ENCODE measurements around the gene SLC7A6OS.

Gene SLC7A6OS

GRCh38 chr16:68279726-68280558, 30.8 kb downstream of the SLC7A6OS start:
- DNase-seq (ENCODE audit: low read depth), result no peak

DNA sequence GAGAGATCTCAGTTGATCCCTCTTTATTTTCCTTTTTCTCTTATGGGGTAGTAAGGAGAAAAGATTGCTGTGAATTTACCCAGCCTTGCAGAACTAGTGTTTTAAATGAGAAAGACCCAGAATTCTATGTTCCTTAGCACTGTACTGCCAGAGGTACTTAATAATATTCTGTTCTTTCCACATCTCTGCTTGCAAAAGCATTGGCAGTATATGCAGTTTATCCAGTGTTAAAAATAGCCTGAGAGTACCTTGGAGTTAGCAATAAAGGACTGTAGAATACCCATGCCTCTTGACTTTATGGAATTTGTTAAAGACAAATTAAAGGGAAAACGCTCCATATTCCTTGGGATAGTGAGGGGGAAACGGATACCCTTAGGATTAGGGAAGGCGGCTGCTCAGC, 34.5 kb downstream of the SLC7A6OS start:
- DNase-seq (ENCODE audit: low read depth), result no peak

DNA sequence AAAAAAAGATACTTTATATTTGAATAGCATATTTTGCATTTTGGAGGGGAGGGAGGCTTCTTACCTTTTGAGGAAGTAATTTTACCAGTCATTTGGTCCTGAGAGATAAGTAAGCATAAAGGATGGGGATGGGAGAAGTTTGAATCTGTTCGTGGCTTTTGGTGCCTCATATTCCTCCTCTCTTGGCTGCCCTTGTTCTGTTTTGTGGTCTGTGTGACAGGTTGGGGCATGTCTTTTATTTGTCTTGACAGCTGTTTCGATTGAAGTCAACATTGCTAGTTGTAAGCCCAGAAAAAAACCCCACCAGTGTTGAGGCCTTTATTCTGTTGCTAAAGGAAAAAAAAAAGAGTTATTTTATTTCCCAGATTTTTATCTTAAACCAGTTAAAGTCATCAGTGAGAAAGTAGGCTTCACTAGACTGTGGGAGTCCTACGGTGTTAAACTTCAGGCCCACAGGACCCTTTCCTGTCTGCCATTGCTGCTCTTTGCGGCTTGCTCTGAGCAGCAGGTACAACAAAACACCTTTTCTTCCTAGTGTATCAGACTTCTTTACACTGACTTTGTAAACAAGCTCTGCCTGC, 35.0 kb downstream of the SLC7A6OS start:
- DNase-seq (ENCODE audit: low read depth), result no peak

- DNase-seq (ENCODE audit: low read depth), result no peak
These were observed 36.3 kb downstream of the SLC7A6OS start for GRCh38 chr16:68274441-68274840.

GRCh38 chr16:68273896-68274295, 36.9 kb downstream of the SLC7A6OS start:
- no peak for DNase-seq (ENCODE audit: low read depth)

DNA sequence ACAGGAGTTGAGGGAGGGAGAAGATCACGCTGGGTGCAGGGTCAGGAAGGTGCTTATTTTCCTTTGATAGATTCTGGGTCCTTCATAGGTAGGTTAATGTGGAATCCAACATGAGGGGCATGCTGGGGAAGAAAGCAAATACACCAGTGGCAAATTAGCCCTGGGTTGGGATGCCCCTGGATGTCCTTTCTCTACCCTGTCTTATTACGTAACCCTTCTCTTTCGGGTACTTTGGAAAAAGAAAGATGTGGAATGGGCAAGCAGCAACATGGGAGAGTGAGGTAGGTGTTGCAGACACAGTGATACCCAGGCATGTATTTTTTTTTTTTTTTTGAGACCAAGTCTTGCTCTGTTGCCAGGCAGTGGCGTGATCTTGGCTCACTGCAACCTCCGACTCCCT, 37.3 kb downstream of the SLC7A6OS start:
- DNase-seq (ENCODE audit: low read depth), result no peak

DNA sequence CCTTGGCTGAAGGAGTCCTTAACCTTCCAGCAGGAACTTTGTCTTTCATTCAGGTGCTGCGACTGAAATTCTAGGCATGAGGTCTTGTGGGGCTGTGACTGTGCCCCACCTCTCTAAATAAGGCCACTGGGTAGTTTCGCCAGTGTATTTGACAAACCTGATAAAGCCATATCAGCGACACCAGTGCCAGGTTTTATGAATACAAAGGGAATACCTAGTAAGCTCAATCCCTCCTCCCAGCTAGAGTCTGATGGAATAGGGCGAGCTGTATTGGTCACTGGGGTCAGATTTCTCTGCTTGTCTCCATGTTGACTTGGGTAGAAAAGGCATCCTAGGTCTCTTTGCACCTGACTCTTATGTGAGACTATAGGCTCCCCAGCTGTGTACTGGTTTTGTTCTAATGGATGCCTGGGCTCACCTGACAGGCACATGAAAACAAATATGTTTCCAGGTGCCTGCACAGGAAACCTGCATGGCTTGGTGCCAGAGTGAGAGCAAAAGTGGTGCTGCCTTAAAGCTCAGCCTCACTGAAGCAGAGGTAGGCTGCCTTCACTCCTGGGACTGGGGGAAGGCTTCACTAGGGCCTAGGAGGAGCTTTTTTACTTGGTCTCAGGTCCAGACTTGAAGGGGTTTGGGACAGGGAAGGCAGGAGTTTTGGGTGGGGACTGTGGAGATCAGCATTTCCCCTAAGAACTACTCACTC, 38.1 kb downstream of the SLC7A6OS start:
- DNase-seq (ENCODE audit: low read depth), result no peak

DNA sequence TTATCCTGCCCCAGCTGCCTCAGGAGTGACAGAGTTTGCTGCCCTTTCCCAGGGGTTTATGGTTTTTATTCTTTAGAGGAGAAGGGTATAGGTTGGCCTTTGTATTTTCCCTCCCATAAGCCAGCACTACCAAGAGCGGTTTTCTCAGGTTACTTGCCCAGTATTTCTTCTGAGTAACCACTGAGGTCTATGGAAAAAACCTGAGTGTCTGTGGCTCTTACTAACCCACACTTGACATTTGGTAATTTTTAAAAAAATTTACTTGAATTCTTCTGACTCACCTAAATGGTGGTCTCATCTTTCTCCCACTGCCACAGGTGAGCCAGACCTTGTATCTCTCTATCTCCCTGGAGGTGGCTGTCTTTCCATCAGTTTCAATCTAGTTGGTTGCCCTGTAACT, 40.4 kb downstream of the SLC7A6OS start:
- no peak for DNase-seq (ENCODE audit: low read depth)

GRCh38 chr16:68269793-68270192, 41.0 kb downstream of the SLC7A6OS start:
- DNase-seq (ENCODE audit: low read depth), result no peak

GRCh38 chr16:68267612-68268405, 42.9 kb downstream of the SLC7A6OS start:
- DNase-seq (ENCODE audit: low read depth), result no peak

- DNase-seq (ENCODE audit: low read depth), result peak; percentile 32
These were observed 45.4 kb downstream of the SLC7A6OS start for GRCh38 chr16:68265078-68265920.

GRCh38 chr16:68264128-68265077, 46.3 kb downstream of the SLC7A6OS start, which contains the start of gene SLC7A6:
Gene SLC7A6, plus strand, starts transcription at chr16:68264526. Its CDS starts 10,201 bp downstream, at chr16:68274727.
- DNase-seq (ENCODE audit: low read depth), result peak; percentile 80

GRCh38 chr16:68263559-68264127, 47.1 kb downstream of the SLC7A6OS start:
- DNase-seq (ENCODE audit: low read depth), result no peak

DNA sequence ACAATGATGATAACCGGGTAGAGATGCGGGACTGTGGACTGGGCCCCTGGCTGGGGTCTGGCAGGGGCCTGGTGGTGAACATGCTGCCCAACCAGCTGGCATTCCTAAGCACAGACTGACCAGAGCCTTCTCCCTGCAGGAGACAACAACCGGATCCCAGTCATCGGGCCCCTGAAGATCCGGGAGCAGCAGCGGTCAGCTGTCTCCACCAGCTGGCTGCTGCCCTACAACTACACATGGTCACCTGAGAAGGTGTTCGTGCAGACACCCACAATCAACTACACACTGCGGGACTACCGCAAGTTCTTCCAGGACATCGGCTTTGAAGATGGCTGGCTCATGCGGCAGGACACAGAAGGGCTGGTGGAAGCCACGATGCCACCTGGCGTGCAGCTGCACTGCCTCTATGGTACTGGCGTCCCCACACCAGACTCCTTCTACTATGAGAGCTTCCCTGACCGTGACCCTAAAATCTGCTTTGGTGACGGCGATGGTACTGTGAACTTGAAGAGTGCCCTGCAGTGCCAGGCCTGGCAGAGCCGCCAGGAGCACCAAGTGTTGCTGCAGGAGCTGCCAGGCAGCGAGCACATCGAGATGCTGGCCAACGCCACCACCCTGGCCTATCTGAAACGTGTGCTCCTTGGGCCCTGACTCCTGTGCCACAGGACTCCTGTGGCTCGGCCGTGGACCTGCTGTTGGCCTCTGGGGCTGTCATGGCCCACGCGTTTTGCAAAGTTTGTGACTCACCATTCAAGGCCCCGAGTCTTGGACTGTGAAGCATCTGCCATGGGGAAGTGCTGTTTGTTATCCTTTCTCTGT, 51.5 kb downstream of the SLC7A6OS start:
- DNase-seq (ENCODE audit: low read depth), result no peak

DNA sequence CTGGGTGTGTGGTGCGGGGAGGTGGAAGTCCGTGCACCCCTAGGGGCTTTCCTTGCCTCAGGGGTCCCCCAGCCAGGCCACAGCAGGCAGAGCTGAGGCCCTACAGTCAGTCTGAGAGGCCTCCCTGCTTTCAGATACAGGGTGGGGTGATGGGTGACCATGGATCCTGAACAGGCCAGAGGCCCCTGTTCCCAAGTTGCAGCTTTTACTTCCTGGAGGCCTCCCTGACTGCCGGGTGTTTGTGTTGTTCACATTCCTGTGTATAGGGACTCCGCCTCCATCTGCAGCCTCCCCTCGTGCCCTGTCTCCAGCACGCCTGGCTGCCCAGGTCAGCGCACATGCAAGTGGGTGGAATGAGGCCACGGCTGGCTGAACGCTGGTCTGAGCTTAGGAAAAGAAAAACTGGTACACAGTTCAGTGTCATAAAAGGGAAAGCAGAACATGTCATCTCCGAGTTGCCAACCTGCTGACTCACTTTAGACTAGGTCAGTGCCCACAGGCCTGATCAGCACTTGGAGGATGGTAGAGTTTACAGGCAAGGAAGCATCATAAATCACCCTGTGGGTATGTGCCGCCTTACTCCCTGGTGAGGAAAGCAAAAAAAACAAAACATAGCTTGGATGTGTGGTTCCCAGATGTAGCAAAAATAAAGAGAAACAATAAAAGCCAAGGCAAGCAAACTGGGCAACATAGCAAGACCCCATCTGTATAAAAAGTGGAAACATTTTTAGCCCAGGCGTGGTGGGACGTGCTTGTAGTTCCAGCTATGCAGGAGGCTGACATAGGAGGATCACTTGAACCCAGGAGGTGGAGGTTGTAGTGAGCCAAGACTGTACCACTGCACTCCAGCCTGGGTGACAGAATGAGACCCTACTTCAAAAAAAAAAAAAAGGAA, 52.6 kb downstream of the SLC7A6OS start:
- DNase-seq (ENCODE audit: low read depth), result no peak

- no peak for DNase-seq (ENCODE audit: low read depth)
These were observed 53.4 kb downstream of the SLC7A6OS start for GRCh38 chr16:68257251-68257905.

GRCh38 chr16:68255712-68256111, 55.0 kb downstream of the SLC7A6OS start:
- DNase-seq (ENCODE audit: low read depth), result no peak

Measured in activated T-helper 9 cell treated with anti-CD3 and anti-CD28 coated beads, Interleukin-2, amount 50 U/mL, for 16 hours (primary cell).